Mucosa of stomach (tissue), 1 donor: ENCODE measurements around the gene ESRRB.

ENCODE experiments used
- H3K27me3 ChIP-seq: one replicate; pipeline ENCODE4 v1.7.0; 2013; ENCODE audit warnings: mild to moderate bottlenecking, low read length; ENCODE audit not compliant: control insufficient read depth, insufficient read depth
- H3K36me3 ChIP-seq: one replicate; pipeline ENCODE4 v1.7.0; 2013; ENCODE audit warnings: low read length; ENCODE audit not compliant: control insufficient read depth, insufficient read depth
- H3K4me1 ChIP-seq: one replicate; pipeline ENCODE4 v1.7.0; 2013; ENCODE audit warnings: mild to moderate bottlenecking, low read length; ENCODE audit not compliant: control insufficient read depth, insufficient read depth
- H3K4me3 ChIP-seq: one replicate; pipeline ENCODE4 v1.7.0; 2013; ENCODE audit warnings: low read length
- H3K9ac ChIP-seq: one replicate; pipeline ENCODE4 v1.7.0; 2013; ENCODE audit warnings: mild to moderate bottlenecking, low read length, moderate library complexity
- H3K9me3 ChIP-seq: one replicate; pipeline ENCODE4 v1.7.0; 2013; ENCODE audit warnings: mild to moderate bottlenecking, low read length, moderate library complexity; ENCODE audit not compliant: control insufficient read depth
- donor health status: Pancreatic carcinoma.

Gene ESRRB

DNA sequence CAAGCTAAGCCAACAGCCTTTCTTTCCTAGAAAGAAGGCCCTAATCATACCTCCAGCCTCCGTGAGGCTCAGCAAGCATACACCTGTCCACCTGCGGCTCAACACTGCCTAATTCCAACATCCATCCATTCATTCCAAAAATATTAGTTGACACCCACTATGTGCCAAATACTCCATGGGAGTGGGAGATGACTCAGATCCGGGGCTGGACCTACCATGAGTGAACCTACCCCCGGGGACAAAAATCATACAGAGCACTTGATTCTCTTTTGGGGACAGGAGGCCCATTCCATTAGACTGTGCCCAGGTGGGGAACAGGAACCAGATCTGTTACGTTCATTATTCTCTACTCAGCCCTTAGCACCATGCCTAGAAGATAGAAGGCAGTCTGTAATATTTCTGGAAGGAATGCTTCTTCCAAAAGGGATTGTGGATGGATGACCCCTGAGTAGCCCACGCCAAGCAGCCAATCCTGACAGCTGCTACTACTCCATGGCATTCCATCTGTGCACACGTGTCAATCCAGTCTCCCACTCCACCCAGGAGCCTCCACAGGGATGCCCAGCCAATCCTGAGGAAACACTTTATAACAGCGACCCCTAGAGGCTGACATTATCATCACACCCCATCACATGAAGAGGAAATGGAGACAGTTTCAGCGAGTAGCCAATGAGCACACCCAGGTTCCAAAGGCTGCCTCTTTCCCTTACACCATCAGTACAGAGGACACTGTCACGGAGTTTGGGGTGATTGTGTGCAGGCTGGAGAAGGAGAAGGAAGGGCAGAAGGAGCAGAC lies 170.7 kb downstream of the ESRRB start:
- Histone ChIP-seq H3K4me1 (no peaks in the 10 kb centered on the region), H3K27me3 (no peaks in the 10 kb centered on the region), H3K36me3 (no peaks in the 10 kb centered on the region), H3K9ac (no peak overlapping the region), H3K9me3 (no peaks in the 10 kb centered on the region), H3K4me3 (no peak overlapping the region)

- H3K36me3 ChIP-seq: no peaks in the 10 kb centered on the region
- no peak overlapping the region for H3K9ac ChIP-seq
- H3K27me3 ChIP-seq: no peaks in the 10 kb centered on the region
- H3K9me3 ChIP-seq: no peaks in the 10 kb centered on the region
- no peak overlapping the region for H3K4me3 ChIP-seq
- no peaks in the 10 kb centered on the region for H3K4me1 ChIP-seq
Observed at GRCh38 chr14:76547831-76548230, 171.9 kb downstream of the ESRRB start.

DNA sequence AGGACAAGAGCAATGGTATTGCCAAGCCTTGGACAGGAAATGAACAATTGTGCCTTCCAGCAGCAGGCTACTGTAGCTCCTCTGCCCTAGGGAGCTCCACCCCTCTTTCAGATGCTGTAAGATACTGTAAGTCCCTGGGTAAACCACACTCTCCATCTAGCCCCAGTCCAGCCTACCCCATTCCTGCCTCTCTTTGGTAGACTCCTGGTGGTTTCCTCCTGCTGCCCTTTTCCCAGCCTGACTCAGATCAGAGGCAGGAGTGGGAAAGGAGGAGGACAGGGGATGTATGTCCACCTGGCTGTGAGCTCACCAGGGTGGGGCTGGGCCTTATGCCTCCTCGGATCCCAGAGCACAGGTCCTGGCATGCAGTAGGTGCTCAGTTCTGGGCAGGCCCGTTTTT lies 174.6 kb downstream of the ESRRB start:
- H3K9ac ChIP-seq: no peak overlapping the region
- H3K4me1 ChIP-seq: no peaks in the 10 kb centered on the region
- H3K36me3 ChIP-seq: no peaks in the 10 kb centered on the region
- H3K27me3 ChIP-seq: no peaks in the 10 kb centered on the region
- no peak overlapping the region for H3K4me3 ChIP-seq
- H3K9me3 ChIP-seq: no peaks in the 10 kb centered on the region

- H3K36me3 ChIP-seq: no peaks in the 10 kb centered on the region
- H3K9ac ChIP-seq: no peak overlapping the region
- H3K27me3 ChIP-seq: no peaks in the 10 kb centered on the region
- H3K9me3 ChIP-seq: no peaks in the 10 kb centered on the region
- no peaks in the 10 kb centered on the region for H3K4me1 ChIP-seq
- no peak overlapping the region for H3K4me3 ChIP-seq
Observed at GRCh38 chr14:76551116-76551515, 175.2 kb downstream of the ESRRB start.
